ENCODE results near the gene PIK3AP1. TPM values are rescaled to one million over a fixed set of nuclear protein-coding genes. Genes with fewer than 3 reads are reported as not detected.
A peak's percentile ranks its signal among the peaks of the same experiment; 100 is the strongest.

The PIK3AP1 gene
- total and polyA plus RNA-seq, 2 of the 13 experiments (the other 11 are each of a cell fraction or from before 2014, with no cell fraction given) = 3.6 to 13.8 TPM

- TF ChIP-seq AHDC1 (CRISPR knock-in tag; IDR thresholded peaks at IDR 0.05; ENCODE audit: borderline replicate concordance) (peak; percentile 53; the same call in 1 of the 2 replicates), CREB3 (CRISPR knock-in tag; IDR thresholded peaks at IDR 0.05) (no peak), HNF4A (CRISPR knock-in tag; IDR thresholded peaks at IDR 0.05) (peak; percentile 78), ELF1 (CRISPR knock-in tag; IDR thresholded peaks at IDR 0.05) (no peak), ZNF292 (CRISPR knock-in tag; IDR thresholded peaks at IDR 0.05; ENCODE audit: borderline replicate concordance, low read depth) (no peak)
- TF ChIP-seq, protein P1, sequence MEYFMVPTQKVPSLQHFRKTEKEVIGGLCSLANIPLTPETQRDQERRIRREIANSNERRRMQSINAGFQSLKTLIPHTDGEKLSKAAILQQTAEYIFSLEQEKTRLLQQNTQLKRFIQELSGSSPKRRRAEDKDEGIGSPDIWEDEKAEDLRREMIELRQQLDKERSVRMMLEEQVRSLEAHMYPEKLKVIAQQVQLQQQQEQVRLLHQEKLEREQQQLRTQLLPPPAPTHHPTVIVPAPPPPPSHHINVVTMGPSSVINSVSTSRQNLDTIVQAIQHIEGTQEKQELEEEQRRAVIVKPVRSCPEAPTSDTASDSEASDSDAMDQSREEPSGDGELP (IDR thresholded peaks at IDR 0.05; ENCODE audit: borderline replicate concordance, low read depth) = peak; percentile 57; the same call in 1 of the 2 replicates
Measured at GRCh38 chr10:96663797-96664196, 56.5 kb downstream of the PIK3AP1 start (continued).
